CD14-positive monocyte (primary cell): ENCODE results near the gene SUSD5. TPM values are rescaled to one million over a fixed set of nuclear protein-coding genes. Genes with fewer than 3 reads are reported as not detected.

ENCODE experiments used
- DNase-seq, 3 donors: peaks; one replicate each; pipeline ENCODE4 v3.0.0-alpha.2; 2011 to 2022
- H2AFZ ChIP-seq: 2 replicates; pipeline ENCODE4 v1.6.0; 2012; ENCODE audit warnings: mild to moderate bottlenecking, low read depth, low read length, inconsistent platforms; ENCODE audit not compliant: insufficient read depth, poor library complexity, severe bottlenecking
- H3K27ac ChIP-seq, 2 donors: 1 replicate in 1 of 2; 2 replicates in 1 of 2; pipeline ENCODE4 v1.5.1; 2012 to 2013; ENCODE audit warnings: low read length in 2 of 2, control low read depth in 1 of 2, inconsistent platforms in 1 of 2, low read depth in 1 of 2, mild to moderate bottlenecking in 1 of 2
- H3K27me3 ChIP-seq, 2 donors: one replicate each; pipeline versions ENCODE4 v1.6.0 to v1.6.1; 2011 to 2013; ENCODE audit warnings: low read length in 2 of 2; ENCODE audit not compliant: control insufficient read depth in 2 of 2, insufficient read depth in 2 of 2
- H3K36me3 ChIP-seq, 2 donors: replicated peaks in 1 of 2; 1 replicate in 1 of 2; 2 replicates in 1 of 2; pipeline versions ENCODE4 v1.5.1 to v1.6.1; 2012 to 2013; ENCODE audit warnings: low read length in 2 of 2, control low read depth in 1 of 2, inconsistent platforms in 1 of 2, mild to moderate bottlenecking in 1 of 2; ENCODE audit not compliant: insufficient read depth in 2 of 2, control insufficient read depth in 1 of 2
- H3K4me1 ChIP-seq, 2 donors: 1 replicate in 1 of 2; 2 replicates in 1 of 2; pipeline versions ENCODE4 v1.5.1 to v1.6.1; 2012 to 2013; ENCODE audit warnings: low read length in 2 of 2, control low read depth in 1 of 2, inconsistent platforms in 1 of 2, mild to moderate bottlenecking in 1 of 2, moderate library complexity in 1 of 2; ENCODE audit not compliant: insufficient read depth in 2 of 2, control insufficient read depth in 1 of 2
- H3K4me2 ChIP-seq: replicated peaks from 2 replicates; pipeline ENCODE3; 2012; ENCODE audit warnings: low read length, moderate library complexity, mild to moderate bottlenecking; ENCODE audit not compliant: poor library complexity, severe bottlenecking; ENCODE audit errors: extremely low read depth
- H3K4me3 ChIP-seq, 3 experiments: fragments of 200-600 bp in 1 of 3; sonication (generic) in 1 of 3; replicated peaks in 1 of 3; 1 replicate in 2 of 3; 2 replicates in 1 of 3; pipeline ENCODE4 v1.5.1; 2011 to 2013; ENCODE audit warnings: low read length in 3 of 3, mild to moderate bottlenecking in 3 of 3, control low read depth in 2 of 3, low read depth in 2 of 3, inconsistent platforms in 1 of 3, moderate library complexity in 1 of 3
- H3K79me2 ChIP-seq: 2 replicates; pipeline ENCODE4 v1.6.0; 2012; ENCODE audit warnings: mild to moderate bottlenecking, control low read depth, inconsistent platforms, low read length, moderate library complexity; ENCODE audit not compliant: insufficient read depth
- H3K9ac ChIP-seq: 2 replicates; pipeline ENCODE4 v1.6.0; 2017; ENCODE audit warnings: low read length, mild to moderate bottlenecking; ENCODE audit not compliant: insufficient read depth, poor library complexity, severe bottlenecking
- H3K9me3 ChIP-seq, 2 donors: replicated peaks in 1 of 2; 1 replicate in 1 of 2; 2 replicates in 1 of 2; pipeline versions ENCODE4 v1.5.1 to v1.6.1; 2012 to 2013; ENCODE audit warnings: low read length in 2 of 2, control low read depth in 1 of 2; ENCODE audit not compliant: control insufficient read depth in 1 of 2, insufficient read depth in 1 of 2
- H4K20me1 ChIP-seq: 2 replicates; pipeline ENCODE4 v1.6.0; 2012; ENCODE audit warnings: mild to moderate bottlenecking, low read length, control low read depth, moderate library complexity; ENCODE audit not compliant: insufficient read depth
- H3K27ac Mint-ChIP-seq, 7 donors: one replicate each; pipeline ENCODE4 v1.8.0; 2020; ENCODE audit warnings: mild to moderate bottlenecking in 7 of 7, mixed read lengths in 7 of 7, moderate library complexity in 6 of 7, inconsistent platforms in 2 of 7
- H3K27me3 Mint-ChIP-seq, 3 donors: one replicate each; pipeline ENCODE4 v1.8.0; 2021 to 2022; ENCODE audit warnings: low read depth in 3 of 3, mild to moderate bottlenecking in 3 of 3, mixed read lengths in 3 of 3, moderate library complexity in 3 of 3, inconsistent platforms in 1 of 3
- H3K36me3 Mint-ChIP-seq, 2 donors: one replicate each; pipeline ENCODE4 v1.8.0; 2020; ENCODE audit warnings: mixed read lengths in 2 of 2, inconsistent platforms in 1 of 2, mild to moderate bottlenecking in 1 of 2
- H3K4me1 Mint-ChIP-seq: one replicate; pipeline ENCODE4 v1.8.0; 2020; ENCODE audit warnings: mild to moderate bottlenecking, mixed read lengths
- H3K4me3 Mint-ChIP-seq, 2 donors: one replicate each; pipeline ENCODE4 v1.8.0; 2020; ENCODE audit warnings: mild to moderate bottlenecking in 2 of 2, mixed read lengths in 2 of 2, moderate library complexity in 1 of 2
- H3K9me3 Mint-ChIP-seq, 7 donors: one replicate each; pipeline ENCODE4 v1.8.0; 2020 to 2022; ENCODE audit warnings: mixed read lengths in 7 of 7, mild to moderate bottlenecking in 6 of 7, moderate library complexity in 6 of 7, inconsistent platforms in 2 of 7
- CTCF ChIP-seq: fragments of 200-600 bp; IDR thresholded peaks from one replicate; pipeline ENCODE4 v1.8.0; 2022; ENCODE audit warnings: antibody characterized with exemption, mild to moderate bottlenecking
- WGBS: methylation state at CpG from one replicate; pipeline ENCODE4 v1.1.5; 2013; ENCODE audit warnings: missing lambda C conversion rate; ENCODE audit not compliant: insufficient coverage; 5-methylcytosine and 5-hydroxymethylcytosine counted together
- intact Hi-C, 2 donors: fragments of 100-400 bp; cut with micrococcal nuclease; formaldehyde crosslinking; loops; one replicate each; pipeline versions ENCODE4 v1.15.0 to v1.15.1; 2023
- polyA plus RNA-seq, 3 donors: library from polyadenylated mRNA; depleted of rRNA in 1 of 3; unstranded in 2 of 3; stranded (reverse) in 1 of 3; fragments of 300-500 nt in 2 of 3; fragments of >200 nt in 1 of 3; fragmentation: Illumina TruSeq in 2 of 3; gene quantifications; 1 replicate in 2 of 3; 2 replicates in 1 of 3; pipeline ENCODE4 v1.2.3, GENCODE V29; 2012 to 2021

Gene SUSD5
- polyA plus RNA-seq, 3 donors, result not detected

- peaks cover 0 to 12% (median 4%) of the 10 kb centered on the region in 7 donors for H3K9me3 Mint-ChIP-seq
- Histone ChIP-seq H2AFZ (no peak overlapping the region), H3K4me1 (no peaks in the 10 kb centered on the region), H3K27me3 (peaks cover 3 to 4% of the 10 kb centered on the region in 2 donors), H3K4me2 (no peak overlapping the region), H3K9ac (no peak overlapping the region), H3K36me3 (no peaks in the 10 kb centered on the region), H3K27ac (no peak overlapping the region), H3K4me3 (no peak overlapping the region), H3K9me3 (no peaks in the 10 kb centered on the region), H3K79me2 (no peaks in the 10 kb centered on the region), H4K20me1 (no peaks in the 10 kb centered on the region)
- H3K27ac Mint-ChIP-seq, result no peak overlapping the region
- H3K36me3 Mint-ChIP-seq, result no peaks in the 10 kb centered on the region
- no peak for TF ChIP-seq CTCF
- H3K4me1 Mint-ChIP-seq, result no peaks in the 10 kb centered on the region
- no peak for DNase-seq
- WGBS, result no CpG with 5 or more reads among the region's 1 CpG
- intact Hi-C loops, result no loop called here
- H3K27me3 Mint-ChIP-seq, result peaks cover 3 to 9% (median 7%) of the 10 kb centered on the region in 3 donors
- H3K4me3 Mint-ChIP-seq, result no peak overlapping the region
Observed at GRCh38 chr3:33238923-33239322, 20.3 kb upstream of the SUSD5 start.

GRCh38 chr3:33237439-33237838 lies 18.8 kb upstream of the SUSD5 start:
- Histone ChIP-seq H2AFZ (no peak overlapping the region), H3K4me2 (no peak overlapping the region), H4K20me1 (no peaks in the 10 kb centered on the region), H3K9me3 (no peaks in the 10 kb centered on the region), H3K27me3 (peaks cover 3 to 4% of the 10 kb centered on the region in 2 donors), H3K36me3 (no peaks in the 10 kb centered on the region), H3K79me2 (no peaks in the 10 kb centered on the region), H3K9ac (no peak overlapping the region), H3K4me1 (no peaks in the 10 kb centered on the region), H3K4me3 (no peak overlapping the region), H3K27ac (no peak overlapping the region)
- Mint-ChIP-seq H3K27me3 (peaks cover 5 to 9% (median 7%) of the 10 kb centered on the region in 3 donors), H3K27ac (no peak overlapping the region), H3K4me3 (no peak overlapping the region), H3K36me3 (no peaks in the 10 kb centered on the region), H3K9me3 (peaks cover 0 to 12% (median 4%) of the 10 kb centered on the region in 7 donors), H3K4me1 (no peaks in the 10 kb centered on the region)
- intact Hi-C loops, result no loop called here
- DNase-seq, result no peak
- TF ChIP-seq CTCF, result no peak
- WGBS, result 100% methylated on average over 1 of the region's 4 CpGs
